Gastroesophageal sphincter (tissue), 4 donors: Measurements from ENCODE around the gene ZNF236. TPM values are rescaled to one million over a fixed set of nuclear protein-coding genes. Genes with fewer than 3 reads are reported as not detected.

ENCODE experiments used
- ATAC-seq: fragments of 150-250 bp; one replicate; pipeline ENCODE4 v1.9.1; 2016; ENCODE audit warnings: mild to moderate bottlenecking, moderate library complexity
- H3K27ac ChIP-seq, 4 donors: fragments of 200-600 bp; sonication (generic) in 3 of 4; 1 replicate in 3 of 4; 2 replicates in 1 of 4; pipeline ENCODE4 v1.5.1; 2016 to 2019
- H3K27me3 ChIP-seq: fragments of 200-600 bp; sonication (generic); one replicate; pipeline ENCODE4 v1.5.1; 2019
- H3K36me3 ChIP-seq, 2 donors: fragments of 200-600 bp; sonication (generic); one replicate each; pipeline ENCODE4 v1.5.1; 2019; ENCODE audit warnings: control low read depth in 1 of 2
- H3K4me1 ChIP-seq, 3 donors: fragments of 200-600 bp; sonication (generic); 1 replicate in 2 of 3; 2 replicates in 1 of 3; pipeline ENCODE4 v1.5.1; 2016 to 2019; ENCODE audit warnings: control low read depth in 2 of 3
- H3K4me3 ChIP-seq, 2 donors: fragments of 200-600 bp; sonication (generic); one replicate each; pipeline ENCODE4 v1.5.1; 2019; ENCODE audit warnings: mild to moderate bottlenecking in 1 of 2, moderate library complexity in 1 of 2
- H3K9me3 ChIP-seq, 3 donors: fragments of 200-600 bp; sonication (generic); one replicate each; pipeline ENCODE4 v1.5.1; 2017 to 2019; ENCODE audit warnings: control low read depth in 2 of 3
- EP300 ChIP-seq: sonication (generic); formaldehyde crosslinking; IDR thresholded peaks from one replicate; pipeline ENCODE4 v1.6.1; 2017; ENCODE audit warnings: antibody characterized with exemption, mild to moderate bottlenecking
- POLR2A ChIP-seq, 2 donors: fragments of 450-650 bp; IDR thresholded peaks; one replicate each; pipeline ENCODE4 v1.6.1; 2017; ENCODE audit warnings: antibody characterized with exemption in 2 of 2, mild to moderate bottlenecking in 2 of 2, moderate library complexity in 1 of 2
- POLR2AphosphoS5 ChIP-seq: sonication (generic); formaldehyde crosslinking; IDR thresholded peaks from one replicate; pipeline ENCODE4 v1.6.1; 2017; ENCODE audit warnings: antibody characterized with exemption
- WGBS, 2 donors: methylation state at CpG; one replicate each; pipeline ENCODE4 v1.1.5; 2018; ENCODE audit warnings: low coverage in 1 of 2; 5-methylcytosine and 5-hydroxymethylcytosine counted together
- total RNA-seq, 4 donors: library from RNA; depleted of rRNA; stranded (reverse); fragments of >200 nt; gene quantifications; one replicate each; pipeline ENCODE4 v1.1.0, GENCODE V29; 2016
- TF ChIP-seq, protein P1 (sequence below), 4 experiments: fragments of 200-600 bp in 2 of 4; fragments of 450-650 bp in 2 of 4; sonication (generic) in 1 of 4; IDR thresholded peaks; one replicate each; pipeline ENCODE4 v1.5.1; 2017 to 2019; ENCODE audit warnings: antibody characterized with exemption in 4 of 4, mild to moderate bottlenecking in 2 of 4, moderate library complexity in 2 of 4

The ZNF236 gene
- total RNA-seq, 4 donors from 2014 or later, result 8.5 to 26.8 (median 16.8) TPM

- Histone ChIP-seq H3K4me1 (peaks cover 0 to 15% (median 0%) of the 10 kb centered on the region in 3 donors), H3K36me3 (peaks cover 0 to 20% of the 10 kb centered on the region in 2 donors), H3K27ac (no peak overlapping the region), H3K9me3 (no peaks in the 10 kb centered on the region), H3K4me3 (no peak overlapping the region), H3K27me3 (no peaks in the 10 kb centered on the region)
- no peak for ATAC-seq
- 83 to 100% methylated on average over 1 to 9 of the region's 23 CpGs for WGBS, 2 donors
- TF ChIP-seq EP300, result no peak
- no peak for TF ChIP-seq POLR2A (IDR thresholded peaks at IDR 0.05)
- no peak for TF ChIP-seq POLR2AphosphoS5
- TF ChIP-seq, protein P1, sequence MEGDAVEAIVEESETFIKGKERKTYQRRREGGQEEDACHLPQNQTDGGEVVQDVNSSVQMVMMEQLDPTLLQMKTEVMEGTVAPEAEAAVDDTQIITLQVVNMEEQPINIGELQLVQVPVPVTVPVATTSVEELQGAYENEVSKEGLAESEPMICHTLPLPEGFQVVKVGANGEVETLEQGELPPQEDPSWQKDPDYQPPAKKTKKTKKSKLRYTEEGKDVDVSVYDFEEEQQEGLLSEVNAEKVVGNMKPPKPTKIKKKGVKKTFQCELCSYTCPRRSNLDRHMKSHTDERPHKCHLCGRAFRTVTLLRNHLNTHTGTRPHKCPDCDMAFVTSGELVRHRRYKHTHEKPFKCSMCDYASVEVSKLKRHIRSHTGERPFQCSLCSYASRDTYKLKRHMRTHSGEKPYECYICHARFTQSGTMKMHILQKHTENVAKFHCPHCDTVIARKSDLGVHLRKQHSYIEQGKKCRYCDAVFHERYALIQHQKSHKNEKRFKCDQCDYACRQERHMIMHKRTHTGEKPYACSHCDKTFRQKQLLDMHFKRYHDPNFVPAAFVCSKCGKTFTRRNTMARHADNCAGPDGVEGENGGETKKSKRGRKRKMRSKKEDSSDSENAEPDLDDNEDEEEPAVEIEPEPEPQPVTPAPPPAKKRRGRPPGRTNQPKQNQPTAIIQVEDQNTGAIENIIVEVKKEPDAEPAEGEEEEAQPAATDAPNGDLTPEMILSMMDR (IDR thresholded peaks at IDR 0.05), result no peak
Measured at GRCh38 chr18:77008576-77009315, 186.4 kb downstream of the ZNF236 start.

DNA sequence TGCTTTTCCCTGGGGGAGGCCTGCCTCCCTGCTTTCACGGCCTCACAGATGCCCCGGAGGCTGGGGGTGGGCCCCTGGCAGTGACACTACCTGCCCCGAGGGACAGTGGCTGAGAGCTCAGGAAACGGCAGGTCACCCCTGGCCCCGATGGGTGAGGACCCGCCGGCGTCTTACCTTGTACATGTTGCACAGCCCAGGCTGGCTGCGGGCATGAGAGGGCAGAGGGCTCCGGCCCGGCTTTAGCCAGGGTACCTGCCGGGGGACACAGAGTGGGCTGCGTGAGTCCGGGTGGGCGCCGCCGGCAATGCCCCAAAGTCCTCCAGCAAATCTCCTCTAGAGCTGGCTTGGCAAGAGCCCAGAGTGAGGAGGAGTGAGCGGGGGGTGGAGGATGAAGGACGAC lies 187.3 kb downstream of the ZNF236 start:
- no peak overlapping the region for H3K4me3 ChIP-seq
- TF ChIP-seq, protein P1 (IDR thresholded peaks at IDR 0.05), result no peak
- TF ChIP-seq POLR2A (IDR thresholded peaks at IDR 0.05) (no peak), POLR2AphosphoS5 (no peak), EP300 (no peak)
- H3K27ac ChIP-seq, result no peak overlapping the region
- no peaks in the 10 kb centered on the region for H3K9me3 ChIP-seq
- no peak for ATAC-seq
- peaks cover 0 to 25% (median 5%) of the 10 kb centered on the region in 3 donors for H3K4me1 ChIP-seq
- WGBS, 2 donors, result 60 to 69% methylated on average over 1 to 2 of the region's 19 CpGs
- H3K36me3 ChIP-seq, result peaks cover 0 to 20% of the 10 kb centered on the region in 2 donors
- no peaks in the 10 kb centered on the region for H3K27me3 ChIP-seq

- Histone ChIP-seq H3K27me3 (no peaks in the 10 kb centered on the region), H3K9me3 (no peaks in the 10 kb centered on the region), H3K36me3 (peaks cover 0 to 27% of the 10 kb centered on the region in 2 donors), H3K4me1 (peaks cover 0 to 24% (median 5%) of the 10 kb centered on the region in 3 donors), H3K27ac (no peak overlapping the region), H3K4me3 (no peak overlapping the region)
- ATAC-seq, result no peak
- TF ChIP-seq POLR2A (IDR thresholded peaks at IDR 0.05), result no peak
- no peak for TF ChIP-seq POLR2AphosphoS5
- TF ChIP-seq, protein P1 (IDR thresholded peaks at IDR 0.05), result no peak
- no peak for TF ChIP-seq EP300
- 87% methylated on average over 2 of the region's 8 CpGs; no CpG with 5 or more reads in 1 of the 2 donors for WGBS, 2 donors
Measured at GRCh38 chr18:77012120-77012519, 189.8 kb downstream of the ZNF236 start.

DNA sequence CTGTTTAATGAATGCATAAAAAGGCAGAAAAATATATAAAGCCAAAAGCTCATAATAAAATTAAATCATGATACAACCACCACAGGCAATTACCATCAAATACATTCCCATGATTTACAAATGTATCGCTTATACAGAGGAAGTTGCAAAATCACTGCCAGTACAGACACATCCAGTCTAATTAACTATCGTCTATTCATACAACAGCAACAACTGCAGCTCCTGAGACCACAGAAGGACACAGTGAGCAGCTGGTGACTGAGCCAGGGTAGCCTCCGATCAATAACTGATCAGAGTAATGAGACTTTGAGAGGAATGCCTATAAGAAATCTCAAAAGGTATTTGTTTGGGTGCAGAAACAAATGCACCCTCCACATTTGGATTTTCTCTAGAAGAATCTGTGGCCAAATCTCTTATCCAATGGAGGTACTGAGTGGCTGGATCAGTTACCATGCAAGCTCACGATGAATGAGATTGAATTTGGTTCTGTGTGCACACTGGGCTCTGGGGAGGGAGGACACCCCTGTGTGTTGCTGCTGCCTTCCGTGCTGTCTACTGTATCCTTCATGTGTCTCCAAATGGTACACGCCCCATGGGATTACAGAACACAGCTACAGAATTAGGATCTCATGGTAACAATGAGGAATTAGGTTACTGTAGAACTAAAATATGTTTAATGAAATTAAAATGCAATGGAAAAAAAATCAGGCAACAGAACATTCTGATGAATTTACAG lies 190.6 kb downstream of the ZNF236 start:
- peak overlapping the region in 1 of 4 donors; percentile 54 for H3K27ac ChIP-seq
- no peak overlapping the region for H3K4me3 ChIP-seq
- no peaks in the 10 kb centered on the region for H3K9me3 ChIP-seq
- TF ChIP-seq EP300 (no peak), POLR2A (IDR thresholded peaks at IDR 0.05) (no peak), POLR2AphosphoS5 (no peak)
- TF ChIP-seq, protein P1 (IDR thresholded peaks at IDR 0.05), result no peak
- H3K4me1 ChIP-seq, result peaks cover 0 to 21% (median 5%) of the 10 kb centered on the region in 3 donors
- no peak for ATAC-seq
- whole genome bisulfite sequencing, 2 donors, result 73 to 84% methylated on average over 3 to 6 of the region's 6 CpGs
- H3K27me3 ChIP-seq, result no peaks in the 10 kb centered on the region
- H3K36me3 ChIP-seq, result peaks cover 0 to 30% of the 10 kb centered on the region in 2 donors
